ENCODE data around the gene RGS19.

DNA sequence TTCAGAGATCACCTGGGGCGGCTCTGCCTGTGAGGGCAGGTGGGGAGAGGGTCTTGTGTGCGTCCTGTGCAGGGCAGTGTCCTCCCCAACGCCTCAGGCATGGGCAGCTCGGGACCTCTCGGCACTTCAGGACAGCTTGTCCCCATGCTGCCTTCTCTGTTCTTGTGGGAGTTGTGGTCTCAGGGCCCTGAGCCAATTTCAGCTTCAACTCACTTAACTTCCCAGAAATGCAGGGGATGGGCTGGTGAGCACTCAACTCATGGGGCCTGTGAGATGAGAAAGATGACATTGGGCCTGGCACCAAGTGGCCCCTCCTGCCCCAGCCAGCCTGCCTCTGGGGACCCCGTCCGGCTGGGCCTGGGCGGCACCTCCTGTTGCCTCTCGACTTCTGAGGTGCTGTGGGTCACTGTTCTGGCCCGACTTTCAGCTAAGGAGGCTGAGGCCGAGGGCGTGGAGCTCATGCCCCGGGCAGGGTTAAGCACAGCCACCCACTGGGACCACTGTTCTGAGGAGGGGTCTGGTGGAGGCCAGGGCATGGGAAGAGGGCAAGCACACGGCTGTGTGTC is 6.7 kb downstream of the RGS19 start:
- TF ChIP-seq, protein P1, sequence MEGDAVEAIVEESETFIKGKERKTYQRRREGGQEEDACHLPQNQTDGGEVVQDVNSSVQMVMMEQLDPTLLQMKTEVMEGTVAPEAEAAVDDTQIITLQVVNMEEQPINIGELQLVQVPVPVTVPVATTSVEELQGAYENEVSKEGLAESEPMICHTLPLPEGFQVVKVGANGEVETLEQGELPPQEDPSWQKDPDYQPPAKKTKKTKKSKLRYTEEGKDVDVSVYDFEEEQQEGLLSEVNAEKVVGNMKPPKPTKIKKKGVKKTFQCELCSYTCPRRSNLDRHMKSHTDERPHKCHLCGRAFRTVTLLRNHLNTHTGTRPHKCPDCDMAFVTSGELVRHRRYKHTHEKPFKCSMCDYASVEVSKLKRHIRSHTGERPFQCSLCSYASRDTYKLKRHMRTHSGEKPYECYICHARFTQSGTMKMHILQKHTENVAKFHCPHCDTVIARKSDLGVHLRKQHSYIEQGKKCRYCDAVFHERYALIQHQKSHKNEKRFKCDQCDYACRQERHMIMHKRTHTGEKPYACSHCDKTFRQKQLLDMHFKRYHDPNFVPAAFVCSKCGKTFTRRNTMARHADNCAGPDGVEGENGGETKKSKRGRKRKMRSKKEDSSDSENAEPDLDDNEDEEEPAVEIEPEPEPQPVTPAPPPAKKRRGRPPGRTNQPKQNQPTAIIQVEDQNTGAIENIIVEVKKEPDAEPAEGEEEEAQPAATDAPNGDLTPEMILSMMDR (optimal IDR thresholded peaks at IDR 0.05 in 1 of 3, IDR thresholded peaks at IDR 0.05 in 1 of 3, conservative IDR thresholded peaks at IDR 0.05 in 1 of 3; ENCODE audit: extremely low read depth in 1 of 3, insufficient read depth in 2 of 3, low read length in 3 of 3): no peak
- TF ChIP-seq EZH2 (IDR thresholded peaks at IDR 0.05; ENCODE audit: low read length): no peak
